NCI-H524 (cell line): Measurements from ENCODE around the gene POLN.

Source experiments
- DNase-seq, 2 experiments: peaks; one replicate each; lab custom pipeline; 2025; lab: John Stamatoyannopoulos, UW

Gene POLN

DNA sequence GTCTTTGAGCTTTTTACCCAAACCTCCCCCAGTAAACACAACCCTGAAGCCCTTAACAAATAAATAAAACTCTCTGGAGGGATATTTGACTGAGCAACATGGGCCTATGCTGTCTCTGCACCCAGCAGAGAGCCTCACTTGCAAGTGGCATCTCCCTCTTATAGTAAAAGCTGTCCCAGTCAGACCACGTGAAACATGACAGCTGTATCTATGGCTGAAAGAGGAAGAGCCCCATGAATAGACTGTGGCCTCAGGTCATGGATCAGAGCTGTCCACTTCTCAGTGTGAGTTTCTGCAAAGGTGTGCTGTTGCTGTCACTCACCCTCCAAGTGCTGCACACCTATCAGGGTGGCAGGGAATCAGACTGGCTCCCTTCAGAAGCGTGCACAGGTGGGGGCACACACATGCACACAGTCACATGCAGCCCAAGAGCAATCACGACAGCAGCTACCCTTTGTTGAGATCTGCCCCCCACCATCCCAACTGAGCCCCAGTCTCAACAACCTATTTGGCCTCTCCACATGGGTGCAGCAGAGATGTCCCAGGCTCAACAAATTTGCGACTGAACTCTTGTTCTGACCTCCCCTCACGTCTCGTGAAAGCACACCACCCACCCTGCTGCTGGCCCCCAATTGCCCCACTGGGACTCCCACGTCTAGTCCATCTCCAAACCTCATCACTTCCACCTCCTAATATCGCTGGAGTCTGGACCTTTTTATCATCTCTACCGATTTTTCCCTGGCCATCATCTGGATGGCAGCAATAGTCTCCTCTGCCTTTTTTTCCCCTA is 137.2 kb downstream of the POLN start:
- DNase-seq, result no peak

GRCh38 chr4:2103843-2104547 is 137.9 kb downstream of the POLN start:
- DNase-seq, result no peak

GRCh38 chr4:2103127-2103842 is 138.6 kb downstream of the POLN start:
- no peak for DNase-seq

DNA sequence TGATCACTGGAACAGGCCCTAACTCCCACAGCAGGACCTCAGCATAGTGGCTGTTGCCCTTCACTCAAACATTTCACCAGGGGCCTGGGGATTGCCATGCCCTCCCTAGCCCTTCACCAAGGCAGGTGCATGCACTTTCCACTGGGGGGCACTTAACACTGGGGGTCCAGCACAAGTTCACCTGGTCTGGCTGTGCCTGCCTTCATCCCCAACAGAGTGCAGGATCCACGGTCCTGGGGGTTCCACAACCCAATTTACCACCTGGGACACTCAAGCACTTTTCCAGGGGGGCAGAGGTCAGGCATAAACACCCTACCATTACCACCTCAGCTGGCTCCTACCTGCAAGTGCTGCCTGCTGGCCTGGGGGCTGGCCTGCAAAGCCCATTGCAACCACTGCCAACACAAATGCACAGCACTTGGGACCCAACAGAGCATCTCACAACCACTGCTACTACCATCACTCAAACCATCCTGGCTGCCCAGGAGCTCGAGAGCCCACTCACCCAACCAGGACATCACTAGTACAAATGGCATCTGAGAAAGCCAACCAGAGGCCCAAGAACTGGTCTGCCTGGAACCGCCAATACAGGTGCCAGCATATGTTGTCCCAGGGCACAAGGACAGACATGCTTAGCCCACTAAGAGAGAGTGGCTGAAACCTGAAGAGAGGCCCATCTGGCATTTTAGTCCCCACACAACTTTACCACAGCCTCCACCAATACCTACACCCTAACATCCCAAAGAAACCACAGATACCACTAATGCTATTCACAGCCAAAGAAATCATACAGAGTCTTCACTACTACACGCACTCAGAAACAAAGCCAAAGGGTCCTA is 139.7 kb downstream of the POLN start:
- DNase-seq, result no peak

GRCh38 chr4:2101346-2102044 is 140.4 kb downstream of the POLN start:
- DNase-seq, result no peak

DNA sequence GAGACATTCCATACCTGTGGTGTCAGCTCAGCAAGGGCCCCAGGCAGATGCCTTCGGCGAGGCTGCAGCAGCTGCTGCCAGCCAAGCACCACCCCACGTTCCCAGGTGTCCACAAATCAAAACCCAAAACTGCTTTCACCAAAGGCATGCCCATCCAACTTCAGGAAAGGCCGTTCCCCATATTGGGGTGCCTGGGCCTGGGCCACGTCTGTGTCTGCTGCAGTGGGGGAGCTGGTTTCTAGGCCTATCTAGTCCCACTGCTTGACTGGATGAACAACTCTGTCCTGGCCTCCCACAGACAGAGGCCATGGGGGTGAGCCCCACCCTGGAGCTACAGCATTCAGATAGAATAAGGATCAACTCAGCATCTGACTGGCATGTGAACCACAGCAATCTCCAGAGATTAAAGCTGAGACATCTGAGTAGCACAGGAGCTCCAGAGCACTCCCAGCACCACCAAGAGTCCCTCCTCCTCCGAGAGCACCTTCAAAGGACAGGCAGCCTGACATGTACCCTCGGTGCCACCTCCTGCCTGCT is 145.8 kb downstream of the POLN start:
- no peak for DNase-seq

DNA sequence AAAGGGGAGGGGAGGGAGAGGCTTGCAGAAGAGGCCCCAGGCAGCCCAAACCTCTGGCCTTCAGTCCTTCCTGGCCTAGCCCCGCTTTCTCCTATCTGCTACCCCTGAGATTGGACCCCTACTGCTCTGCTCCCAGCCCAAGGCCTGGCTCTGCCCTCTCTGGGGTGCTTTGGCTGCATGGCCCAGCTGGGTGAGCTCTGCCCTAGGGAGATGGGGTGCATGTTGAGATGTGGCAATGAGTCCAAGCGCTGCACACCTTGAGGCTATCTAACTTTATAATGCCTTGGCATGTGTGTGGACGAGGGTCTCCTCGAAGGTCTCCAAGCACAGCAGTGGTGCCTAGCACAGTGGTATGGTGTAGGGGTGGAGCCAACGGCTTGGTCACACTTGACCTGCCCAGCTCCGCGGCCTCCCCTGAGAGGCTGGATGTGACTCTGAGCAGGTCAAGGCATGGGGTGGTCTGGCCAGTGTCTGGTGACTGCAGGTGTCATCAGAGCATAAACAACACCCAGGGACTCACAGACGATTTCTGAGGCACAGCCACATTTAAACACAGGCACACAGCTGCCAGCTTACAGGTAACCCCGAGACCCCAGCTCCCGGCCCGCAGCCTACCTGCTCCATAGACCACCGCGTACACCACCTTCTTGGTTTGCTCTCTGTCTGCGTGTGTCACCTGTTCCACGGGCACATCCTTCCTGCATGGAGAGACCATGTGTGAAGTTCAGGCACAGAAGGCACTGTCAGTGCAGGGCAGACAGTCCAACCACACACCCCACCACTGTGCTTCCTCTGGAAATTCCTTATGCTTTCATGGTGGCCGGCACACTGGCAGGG is 146.5 kb downstream of the POLN start:
- no peak for DNase-seq

GRCh38 chr4:2094545-2094944 is 147.4 kb downstream of the POLN start:
- no peak for DNase-seq

- no peak for DNase-seq
Measured at GRCh38 chr4:2093265-2093664, 148.7 kb downstream of the POLN start.

GRCh38 chr4:2092669-2093053 is 149.3 kb downstream of the POLN start:
- DNase-seq, result no peak

DNA sequence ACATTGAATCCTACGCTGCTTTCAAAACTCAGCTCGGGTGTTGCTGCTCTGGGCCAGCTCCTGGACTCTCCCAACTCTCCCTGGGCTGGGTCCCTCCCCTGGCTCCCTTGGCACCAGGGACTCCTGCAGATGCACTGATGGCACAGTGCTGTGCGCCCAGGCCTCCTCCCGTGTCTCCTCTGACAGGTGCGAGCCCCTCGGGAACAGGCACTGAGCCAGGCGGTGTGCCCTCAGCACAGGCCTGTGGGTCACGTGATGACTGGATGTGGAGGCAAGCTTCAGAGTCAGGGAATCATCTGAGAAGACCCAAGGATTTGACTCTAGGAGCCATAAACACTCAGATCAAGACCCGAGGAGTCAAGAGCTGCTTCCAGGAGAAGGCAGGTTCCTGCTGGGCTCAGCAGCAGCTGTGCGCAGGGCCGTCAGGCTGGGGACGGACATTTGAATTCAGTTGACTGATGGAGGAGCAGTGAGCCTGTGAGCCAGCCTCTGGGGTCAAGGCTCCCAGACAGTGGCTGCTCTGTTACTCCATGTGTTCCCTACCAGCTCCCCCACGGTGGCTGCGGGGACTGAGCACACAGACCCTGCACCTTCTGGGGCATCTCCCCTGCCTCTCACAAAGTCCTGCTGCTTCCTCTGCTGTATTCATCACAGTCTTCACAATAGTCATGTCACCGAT is 149.8 kb downstream of the POLN start:
- DNase-seq, result no peak

- DNase-seq, result no peak
Measured at GRCh38 chr4:2090642-2091041, 151.3 kb downstream of the POLN start.

GRCh38 chr4:2089222-2089621 is 152.7 kb downstream of the POLN start:
- no peak for DNase-seq

- DNase-seq, result no peak
Measured at GRCh38 chr4:2087170-2087569, 154.8 kb downstream of the POLN start.

GRCh38 chr4:2085496-2085901 is 156.4 kb downstream of the POLN start:
- no peak for DNase-seq

DNA sequence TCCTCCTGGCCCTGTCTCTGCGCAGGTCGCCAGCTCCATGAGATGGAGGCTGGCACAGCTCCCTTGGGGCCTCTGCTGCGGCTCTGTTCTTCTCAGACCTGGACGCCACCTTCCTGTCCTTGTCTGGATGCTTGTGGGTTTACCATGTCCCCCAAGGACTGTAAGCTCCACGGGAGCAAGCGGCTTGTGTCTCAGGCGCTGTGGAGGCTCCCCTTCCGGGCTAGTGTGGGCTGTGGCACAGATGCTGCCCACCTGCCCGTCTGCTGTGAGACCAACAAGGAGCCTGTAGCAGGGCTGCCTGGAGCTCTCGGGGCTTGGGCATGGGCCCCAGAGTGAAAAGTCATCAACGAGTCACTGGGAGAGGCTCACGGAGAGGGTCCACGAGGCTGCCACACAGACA is 157.6 kb downstream of the POLN start:
- no peak for DNase-seq

DNA sequence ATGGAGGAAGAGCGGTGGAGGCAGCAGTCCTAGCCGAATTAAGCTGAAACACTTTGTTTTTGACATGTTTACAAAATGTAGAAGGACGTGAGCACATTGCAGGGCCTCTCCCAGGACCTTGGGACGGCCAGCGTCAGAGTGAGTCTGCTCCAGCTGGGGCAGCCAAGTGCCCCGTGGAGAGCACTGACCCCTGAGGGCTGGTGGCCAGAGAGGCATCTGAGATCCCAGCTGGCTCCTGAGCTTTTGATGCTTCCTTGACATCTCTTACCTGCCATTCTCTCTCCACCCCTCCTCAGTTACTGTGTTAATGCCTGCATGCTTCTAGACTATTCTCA is 158.1 kb downstream of the POLN start:
- no peak for DNase-seq

DNA sequence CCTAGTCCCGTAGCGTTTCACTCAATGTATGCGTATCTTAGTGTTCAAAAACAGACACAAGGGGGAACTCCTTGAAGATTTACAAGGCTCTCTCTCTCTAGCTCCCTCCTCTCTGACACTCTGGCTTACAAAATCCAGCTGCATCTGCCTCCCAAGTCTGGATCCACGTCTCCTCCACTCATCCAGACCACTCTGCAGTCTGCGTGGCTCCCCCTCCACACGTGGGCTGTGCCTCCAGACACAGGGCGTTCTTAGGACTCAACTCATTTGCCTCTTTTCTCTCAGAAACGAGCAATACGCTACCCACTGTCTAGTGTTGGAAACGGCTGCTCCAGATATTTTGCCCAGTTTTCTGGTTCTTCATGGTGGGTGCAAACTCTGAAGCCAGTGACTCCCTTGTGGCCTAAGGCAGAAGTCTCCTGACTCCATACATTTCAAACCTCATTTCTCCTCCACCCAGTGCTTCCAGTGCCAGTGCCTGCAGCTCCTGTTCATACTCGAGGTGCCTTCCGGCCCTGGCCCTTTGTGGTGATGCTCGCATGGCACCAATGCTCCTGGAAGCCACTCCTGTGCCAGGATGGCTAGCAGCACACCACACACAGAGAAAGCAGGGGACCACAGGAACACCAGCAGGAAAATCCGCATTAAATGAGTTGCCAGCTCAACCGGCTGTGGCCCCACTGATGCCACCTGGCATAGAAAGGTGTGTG is 158.7 kb downstream of the POLN start:
- DNase-seq, result no peak

GRCh38 chr4:2082627-2083026 is 159.3 kb downstream of the POLN start:
- no peak for DNase-seq
